ENCODE measurements around the gene MAN1A1.

MAN1A1 gene

GRCh38 chr6:119343167-119343566, 6.4 kb downstream of the MAN1A1 start:
- Histone ChIP-seq H3K4me2 (no peak overlapping the region), H3K27ac (no peak overlapping the region), H2AFZ (ENCODE audit: low read depth) (no peak overlapping the region), H3K27me3 (ENCODE audit: insufficient read depth, low read depth) (no peaks in the 10 kb centered on the region), H3K36me3 (ENCODE audit: insufficient read depth) (no peaks in the 10 kb centered on the region; the same call in 1 of the 2 replicates), H3K4me1 (ENCODE audit: low read depth, poor library complexity, severe bottlenecking) (peaks cover 37% of the 10 kb centered on the region), H3K4me3 (IDR thresholded peaks at IDR 0.05; ENCODE audit: insufficient read depth, low read depth, low read length) (no peak overlapping the region), H4K20me1 (ENCODE audit: insufficient read depth) (no peaks in the 10 kb centered on the region), H3K9ac (no peak overlapping the region), H3K79me2 (ENCODE audit: insufficient read depth, low read depth) (peaks cover 99% of the 10 kb centered on the region)
- TF ChIP-seq CTCF (conservative IDR thresholded peaks at IDR 0.05; ENCODE audit: low read depth, low read length), result no peak

- peaks cover 42% of the 10 kb centered on the region for H3K4me1 ChIP-seq (ENCODE audit: low read depth, poor library complexity, severe bottlenecking)
- no peak overlapping the region for H3K4me3 ChIP-seq (IDR thresholded peaks at IDR 0.05; ENCODE audit: insufficient read depth, low read depth, low read length)
- no peak overlapping the region for H3K9ac ChIP-seq
- no peak overlapping the region for H3K4me2 ChIP-seq
- H3K79me2 ChIP-seq (ENCODE audit: insufficient read depth, low read depth), result peaks cover 95% of the 10 kb centered on the region
- H4K20me1 ChIP-seq (ENCODE audit: insufficient read depth), result no peaks in the 10 kb centered on the region
- H3K36me3 ChIP-seq (ENCODE audit: insufficient read depth), result no peaks in the 10 kb centered on the region; the same call in 1 of the 2 replicates
- TF ChIP-seq CTCF (conservative IDR thresholded peaks at IDR 0.05; ENCODE audit: low read depth, low read length), result no peak
- H3K27ac ChIP-seq, result no peak overlapping the region
- H2AFZ ChIP-seq (ENCODE audit: low read depth), result no peak overlapping the region
- H3K27me3 ChIP-seq (ENCODE audit: insufficient read depth, low read depth), result no peaks in the 10 kb centered on the region
These were observed 7.1 kb downstream of the MAN1A1 start for GRCh38 chr6:119342430-119342829.

- no peak overlapping the region for H2AFZ ChIP-seq (ENCODE audit: low read depth)
- no peak overlapping the region for H3K9ac ChIP-seq
- peaks cover 92% of the 10 kb centered on the region for H3K79me2 ChIP-seq (ENCODE audit: insufficient read depth, low read depth)
- peaks cover 51% of the 10 kb centered on the region for H3K4me1 ChIP-seq (ENCODE audit: low read depth, poor library complexity, severe bottlenecking)
- H4K20me1 ChIP-seq (ENCODE audit: insufficient read depth), result no peaks in the 10 kb centered on the region
- no peak overlapping the region for H3K4me3 ChIP-seq (IDR thresholded peaks at IDR 0.05; ENCODE audit: insufficient read depth, low read depth, low read length)
- no peaks in the 10 kb centered on the region for H3K27me3 ChIP-seq (ENCODE audit: insufficient read depth, low read depth)
- no peaks in the 10 kb centered on the region; the same call in 1 of the 2 replicates for H3K36me3 ChIP-seq (ENCODE audit: insufficient read depth)
- no peak overlapping the region for H3K4me2 ChIP-seq
- H3K27ac ChIP-seq, result no peak overlapping the region
- no peak for TF ChIP-seq CTCF (conservative IDR thresholded peaks at IDR 0.05; ENCODE audit: low read depth, low read length)
These were observed 8.6 kb downstream of the MAN1A1 start for GRCh38 chr6:119340796-119341487.

GRCh38 chr6:119339941-119340456, 9.6 kb downstream of the MAN1A1 start:
- no peaks in the 10 kb centered on the region for H4K20me1 ChIP-seq (ENCODE audit: insufficient read depth)
- no peak for TF ChIP-seq CTCF (conservative IDR thresholded peaks at IDR 0.05; ENCODE audit: low read depth, low read length)
- no peak overlapping the region for H2AFZ ChIP-seq (ENCODE audit: low read depth)
- H3K9ac ChIP-seq, result no peak overlapping the region
- H3K79me2 ChIP-seq (ENCODE audit: insufficient read depth, low read depth), result peaks cover 92% of the 10 kb centered on the region; the same call in 1 of the 2 replicates
- no peak overlapping the region for H3K4me3 ChIP-seq (IDR thresholded peaks at IDR 0.05; ENCODE audit: insufficient read depth, low read depth, low read length)
- H3K36me3 ChIP-seq (ENCODE audit: insufficient read depth), result no peaks in the 10 kb centered on the region; the same call in 1 of the 2 replicates
- peaks cover 45% of the 10 kb centered on the region for H3K4me1 ChIP-seq (ENCODE audit: low read depth, poor library complexity, severe bottlenecking)
- no peaks in the 10 kb centered on the region for H3K27me3 ChIP-seq (ENCODE audit: insufficient read depth, low read depth)
- H3K27ac ChIP-seq, result no peak overlapping the region
- no peak overlapping the region for H3K4me2 ChIP-seq
